OCI-LY7 (cell line): ENCODE results near the gene DGKB. TPM values are rescaled to one million over a fixed set of nuclear protein-coding genes. Genes with fewer than 3 reads are reported as not detected.

Experiments used
- BruUV-seq: library from RNA; stranded (reverse); fragments of 400-500 nt; replicated peaks from 2 replicates; lab custom pipeline; 2021; lab: Mats Ljungman, UMichigan
- CTCF ChIA-PET: fragments of 300-600 bp; sonication (Branson Sonifier 250); formaldehyde crosslinking; loops from one replicate; lab custom pipeline; 2022; ENCODE audit warnings: antibody characterized with exemption; ENCODE audit not compliant: unreplicated experiment; lab: Charles Lee
- POLR2A ChIA-PET: fragments of 300-600 bp; sonication (Branson Sonifier 250); formaldehyde crosslinking; loops from one replicate; lab custom pipeline; 2022; ENCODE audit warnings: antibody characterized with exemption; lab: Charles Lee
- DNase-seq: peaks from one replicate; pipeline ENCODE4 v3.0.0-alpha.2; 2015; ENCODE audit warnings: low spot score
- H2AFZ ChIP-seq: fragments of 200-600 bp; sonication (generic), shearing (Covaris generic); 2 replicates; pipeline ENCODE4 v1.6.1; 2014; ENCODE audit warnings: mild to moderate bottlenecking, antibody characterized with exemption, low read length, moderate library complexity
- H3K27ac ChIP-seq: fragments of 200-600 bp; sonication (generic); 2 replicates; pipeline ENCODE4 v1.5.1; 2014; ENCODE audit warnings: mixed run types, low read depth, mild to moderate bottlenecking, moderate library complexity, low read length, inconsistent platforms; ENCODE audit not compliant: poor library complexity, severe bottlenecking
- H3K36me3 ChIP-seq: fragments of 200-600 bp; sonication (generic); 2 replicates; pipeline ENCODE4 v1.6.1; 2014; ENCODE audit warnings: mild to moderate bottlenecking, antibody characterized with exemption, low read length, moderate library complexity, mixed read lengths; ENCODE audit not compliant: insufficient read depth
- H3K4me1 ChIP-seq: fragments of 200-600 bp; sonication (generic); 2 replicates; pipeline ENCODE4 v1.5.1; 2014; ENCODE audit warnings: mild to moderate bottlenecking, low read length; ENCODE audit not compliant: insufficient read depth, poor library complexity, severe bottlenecking
- H3K4me2 ChIP-seq: fragments of 200-600 bp; sonication (generic); 2 replicates; pipeline ENCODE4 v1.6.1; 2014; ENCODE audit warnings: mild to moderate bottlenecking, low read length
- H3K4me3 ChIP-seq: fragments of 200-600 bp; sonication (generic); 2 replicates; pipeline ENCODE4 v1.5.1; 2014; ENCODE audit warnings: mild to moderate bottlenecking, low read depth, low read length; ENCODE audit not compliant: poor library complexity, severe bottlenecking
- H3K79me2 ChIP-seq: fragments of 200-600 bp; sonication (generic); 2 replicates; pipeline ENCODE4 v1.6.1; 2016; ENCODE audit warnings: low read depth, mild to moderate bottlenecking, low read length, moderate library complexity, mixed read lengths; ENCODE audit not compliant: insufficient read depth
- H3K9me2 ChIP-seq: fragments of 200-600 bp; sonication (generic); 2 replicates; pipeline ENCODE4 v1.6.1; 2016; ENCODE audit warnings: mild to moderate bottlenecking, low read length, mixed read lengths; ENCODE audit not compliant: insufficient read depth
- H3K9me3 ChIP-seq: fragments of 200-600 bp; sonication (generic); 2 replicates; pipeline ENCODE4 v1.6.1; 2014; ENCODE audit warnings: mild to moderate bottlenecking, mixed run types, low read length, mixed read lengths
- H4K20me1 ChIP-seq: fragments of 200-600 bp; sonication (generic); 2 replicates; pipeline ENCODE4 v1.6.1; 2014; ENCODE audit warnings: mild to moderate bottlenecking, antibody characterized with exemption, low read length, moderate library complexity, mixed read lengths; ENCODE audit not compliant: insufficient read depth
- CTCF ChIP-seq: fragments of 200-600 bp; sonication (generic); conservative IDR thresholded peaks from 2 replicates; pipeline ENCODE4 v1.5.1; 2014; ENCODE audit warnings: mild to moderate bottlenecking, antibody characterized with exemption, low read length, moderate library complexity, mixed read lengths
- EZH2phosphoT487 ChIP-seq: fragments of 200-600 bp; sonication (generic); IDR thresholded peaks from 2 replicates; pipeline ENCODE4 v1.6.1; 2018; ENCODE audit warnings: low read depth, borderline replicate concordance, mild to moderate bottlenecking, mixed run types, antibody characterized with exemption, low read length, moderate library complexity, mixed read lengths
- intact Hi-C: fragments of 100-400 bp; cut with micrococcal nuclease; formaldehyde crosslinking; loops from one replicate; pipeline ENCODE4 v1.10.0; 2022; ENCODE audit not compliant: unreplicated experiment
- total RNA-seq, 2 experiments: library from RNA; depleted of rRNA in 1 of 2; stranded (reverse); fragments of >200 nt in 1 of 2; shearing (Covaris generic) in 1 of 2; gene quantifications; 2 replicates each; pipeline ENCODE4 v1.2.3, GENCODE V29; 2014 to 2022

DGKB gene
- total RNA-seq, 2 experiments from 2014 or later = not detected

GRCh38 chr7:14590206-14590605 lies 312.3 kb downstream of the DGKB start:
- Histone ChIP-seq H4K20me1 (no peaks in the 10 kb centered on the region), H3K4me1 (no peaks in the 10 kb centered on the region), H3K79me2 (no peaks in the 10 kb centered on the region), H3K36me3 (no peaks in the 10 kb centered on the region), H3K9me3 (no peaks in the 10 kb centered on the region), H2AFZ (no peak overlapping the region), H3K27ac (no peak overlapping the region), H3K4me3 (no peak overlapping the region), H3K9me2 (no peaks in the 10 kb centered on the region), H3K4me2 (no peak overlapping the region)
- CTCF ChIA-PET = no interaction called here
- no peak for DNase-seq
- intact Hi-C loops = no loop called here
- POLR2A ChIA-PET = no interaction called here
- TF ChIP-seq EZH2phosphoT487 (no peak), CTCF (no peak)
- BruUV-seq = no TSS peak

DNA sequence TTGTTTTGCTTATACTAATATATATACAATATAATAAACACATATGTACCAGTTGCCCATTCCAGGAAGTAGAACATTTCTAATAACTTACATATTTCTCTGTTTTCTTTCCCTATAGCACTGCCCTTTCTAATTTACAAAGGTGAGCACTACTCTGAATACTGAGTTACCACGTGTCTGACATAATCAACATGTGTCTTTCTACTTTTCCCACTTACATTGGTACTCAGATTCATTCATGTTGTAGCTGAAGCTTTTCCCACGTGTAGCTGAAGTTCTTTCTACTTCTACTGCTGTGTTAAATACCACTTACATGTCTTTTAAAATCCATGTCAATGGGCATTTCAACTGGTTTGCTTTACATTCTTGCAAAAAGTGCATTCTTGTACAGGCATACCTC lies 317.3 kb downstream of the DGKB start:
- no peaks in the 10 kb centered on the region for H3K9me2 ChIP-seq

More for the DNA sequence above, 317.3 kb downstream of the DGKB start:
- ChIA-PET POLR2A (no interaction called here), CTCF (no interaction called here)
- intact Hi-C loops = no loop called here
- Histone ChIP-seq H3K79me2 (no peaks in the 10 kb centered on the region), H3K9me3 (no peaks in the 10 kb centered on the region), H3K27ac (no peak overlapping the region), H3K4me1 (no peaks in the 10 kb centered on the region), H3K4me2 (no peak overlapping the region), H3K4me3 (no peak overlapping the region), H2AFZ (no peak overlapping the region), H3K36me3 (no peaks in the 10 kb centered on the region), H4K20me1 (no peaks in the 10 kb centered on the region)
- TF ChIP-seq CTCF (no peak), EZH2phosphoT487 (no peak)
- no peak for DNase-seq
- BruUV-seq = no TSS peak
